ENCODE measurements around the gene THAP4. TPM values are rescaled to one million over a fixed set of nuclear protein-coding genes. Genes with fewer than 3 reads are reported as not detected.

THAP4 gene
- total RNA-seq, 1 donor from 2014 or later: 42.4 TPM

DNA sequence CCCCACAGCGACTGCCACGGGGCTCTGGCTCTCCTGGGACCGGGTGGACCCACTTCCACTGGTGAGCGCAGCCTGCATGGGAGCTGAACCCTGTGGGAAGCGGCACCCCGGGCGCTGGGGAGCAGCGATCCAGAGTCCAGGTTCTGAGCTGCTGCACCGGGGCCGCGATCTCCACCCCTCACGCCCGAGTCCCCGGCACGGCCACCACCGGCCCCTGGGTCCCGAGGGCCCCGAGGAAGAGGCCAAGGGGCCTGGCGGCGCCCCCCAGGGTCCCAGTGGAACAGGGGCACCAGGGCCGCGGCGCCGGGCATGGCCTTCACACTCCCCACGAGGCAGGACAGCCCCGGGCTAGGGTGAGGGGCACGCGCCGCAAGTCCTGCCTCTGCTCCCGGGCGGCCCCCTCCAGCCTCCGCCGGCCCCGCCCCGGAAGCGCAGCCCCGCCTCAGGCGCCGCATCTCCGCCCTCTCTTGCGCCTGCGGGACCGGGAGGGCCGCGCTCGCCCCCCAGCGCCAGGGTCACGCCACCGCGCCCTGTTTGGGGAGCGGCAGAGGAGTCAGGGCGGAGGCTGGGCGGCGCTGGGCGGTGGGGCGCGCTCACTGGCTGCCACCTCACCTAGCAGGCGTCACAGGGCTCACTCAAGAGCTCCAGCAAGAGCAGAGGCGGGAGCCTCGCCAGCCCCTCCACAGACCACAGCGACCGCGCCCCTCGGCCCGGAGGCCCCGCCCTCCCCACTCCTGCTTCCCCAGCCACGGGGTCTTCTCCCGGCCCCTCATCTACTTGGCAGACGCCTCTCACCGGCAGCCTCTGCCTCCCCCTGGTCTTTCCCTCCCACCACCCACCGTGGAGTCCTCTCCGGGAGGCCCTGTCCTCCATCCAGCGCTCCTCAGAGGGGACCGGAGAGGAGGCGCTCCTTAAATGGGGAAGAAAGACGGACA, 26.8 kb downstream of the THAP4 start:
- DNase-seq (ENCODE audit: low read depth): no peak
- peak overlapping the region; percentile 67 for H3K4me3 ChIP-seq (ENCODE audit: low read depth, low read length)
- TF ChIP-seq, protein P1, sequence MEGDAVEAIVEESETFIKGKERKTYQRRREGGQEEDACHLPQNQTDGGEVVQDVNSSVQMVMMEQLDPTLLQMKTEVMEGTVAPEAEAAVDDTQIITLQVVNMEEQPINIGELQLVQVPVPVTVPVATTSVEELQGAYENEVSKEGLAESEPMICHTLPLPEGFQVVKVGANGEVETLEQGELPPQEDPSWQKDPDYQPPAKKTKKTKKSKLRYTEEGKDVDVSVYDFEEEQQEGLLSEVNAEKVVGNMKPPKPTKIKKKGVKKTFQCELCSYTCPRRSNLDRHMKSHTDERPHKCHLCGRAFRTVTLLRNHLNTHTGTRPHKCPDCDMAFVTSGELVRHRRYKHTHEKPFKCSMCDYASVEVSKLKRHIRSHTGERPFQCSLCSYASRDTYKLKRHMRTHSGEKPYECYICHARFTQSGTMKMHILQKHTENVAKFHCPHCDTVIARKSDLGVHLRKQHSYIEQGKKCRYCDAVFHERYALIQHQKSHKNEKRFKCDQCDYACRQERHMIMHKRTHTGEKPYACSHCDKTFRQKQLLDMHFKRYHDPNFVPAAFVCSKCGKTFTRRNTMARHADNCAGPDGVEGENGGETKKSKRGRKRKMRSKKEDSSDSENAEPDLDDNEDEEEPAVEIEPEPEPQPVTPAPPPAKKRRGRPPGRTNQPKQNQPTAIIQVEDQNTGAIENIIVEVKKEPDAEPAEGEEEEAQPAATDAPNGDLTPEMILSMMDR (conservative IDR thresholded peaks at IDR 0.05; ENCODE audit: low read depth, low read length): peak; percentile 50

DNA sequence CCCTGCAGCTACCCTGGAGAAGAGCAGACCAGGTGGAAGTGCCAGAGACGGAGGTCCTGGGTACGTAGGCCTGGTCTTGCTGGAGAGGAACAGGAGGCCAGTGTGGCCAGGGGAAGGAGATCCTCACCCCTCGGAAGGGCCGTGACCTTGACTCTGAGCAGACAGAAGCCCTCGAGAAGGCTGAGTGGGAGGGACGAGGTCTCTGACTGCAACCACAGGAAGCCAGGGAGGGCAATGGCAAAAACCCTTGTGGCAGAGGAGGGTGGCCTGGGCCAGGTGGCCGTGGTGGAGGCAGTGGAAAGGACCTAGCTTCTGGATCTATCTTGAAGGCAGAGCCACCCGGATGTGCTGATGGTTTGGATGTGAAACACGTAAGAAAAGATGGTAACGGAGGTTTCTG, 28.1 kb downstream of the THAP4 start:
- DNase-seq (ENCODE audit: low read depth): no peak
- H3K4me3 ChIP-seq (ENCODE audit: low read depth, low read length): no peak overlapping the region
- TF ChIP-seq, protein P1 (conservative IDR thresholded peaks at IDR 0.05; ENCODE audit: low read depth, low read length): no peak

DNA sequence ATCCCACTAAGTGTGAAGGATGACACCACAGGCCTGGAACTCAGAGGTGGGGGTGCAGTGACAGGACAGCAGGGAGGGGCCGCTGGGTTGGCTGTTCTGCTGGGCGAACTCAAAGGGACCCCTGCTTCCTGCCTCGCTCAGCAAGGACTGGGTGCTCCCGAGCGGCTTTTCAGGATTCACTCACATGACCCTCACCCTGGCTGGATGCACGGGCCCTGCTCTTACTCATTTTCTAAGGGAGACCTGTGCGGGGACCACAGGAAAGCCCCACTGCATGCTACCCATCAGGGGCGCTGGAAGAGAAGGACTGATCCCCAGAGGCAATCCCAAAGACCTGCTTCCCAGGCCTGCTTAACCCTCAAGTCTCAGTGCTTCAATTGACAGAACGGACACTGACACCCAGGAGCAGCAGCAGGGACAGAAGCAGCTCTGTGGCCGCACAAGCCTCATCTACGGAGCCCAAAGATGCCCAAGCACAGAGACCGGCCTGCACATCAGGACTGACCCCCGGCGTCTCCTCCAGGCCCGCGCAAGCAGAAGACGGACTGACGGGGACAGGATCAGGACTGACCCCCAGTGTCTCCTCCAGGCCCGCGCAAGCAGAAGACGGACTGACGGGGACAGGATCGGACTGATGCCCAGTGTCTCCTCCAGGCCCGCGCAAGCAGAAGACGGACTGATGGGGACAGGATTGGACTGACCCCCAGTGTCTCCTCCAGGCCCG, 29.6 kb downstream of the THAP4 start:
- TF ChIP-seq, protein P1 (conservative IDR thresholded peaks at IDR 0.05; ENCODE audit: low read depth, low read length): no peak
- no peak for DNase-seq (ENCODE audit: low read depth)
- H3K4me3 ChIP-seq (ENCODE audit: low read depth, low read length): no peak overlapping the region

DNA sequence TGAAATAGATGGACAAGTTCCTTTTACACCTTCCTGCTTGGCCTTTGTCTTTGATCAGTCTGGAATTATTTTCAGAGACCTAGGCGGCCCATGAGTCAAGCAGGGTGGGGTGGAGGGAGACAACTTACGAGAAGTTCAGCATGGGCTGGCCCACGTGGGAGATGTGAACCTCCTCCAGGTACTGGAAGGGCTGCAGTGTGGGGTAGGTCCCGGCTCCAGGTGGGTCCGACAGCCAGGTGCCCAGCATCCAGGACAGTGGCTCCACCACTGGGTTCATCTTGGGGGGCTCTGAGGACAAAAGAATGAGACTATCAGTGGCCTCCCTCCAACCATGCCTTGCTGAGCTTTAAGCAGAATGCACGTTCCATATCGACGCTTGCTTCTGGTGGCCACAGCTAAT, 30.8 kb downstream of the THAP4 start:
- H3K4me3 ChIP-seq (ENCODE audit: low read depth, low read length): no peak overlapping the region
- TF ChIP-seq, protein P1 (conservative IDR thresholded peaks at IDR 0.05; ENCODE audit: low read depth, low read length): no peak
- DNase-seq (ENCODE audit: low read depth): no peak

DNA sequence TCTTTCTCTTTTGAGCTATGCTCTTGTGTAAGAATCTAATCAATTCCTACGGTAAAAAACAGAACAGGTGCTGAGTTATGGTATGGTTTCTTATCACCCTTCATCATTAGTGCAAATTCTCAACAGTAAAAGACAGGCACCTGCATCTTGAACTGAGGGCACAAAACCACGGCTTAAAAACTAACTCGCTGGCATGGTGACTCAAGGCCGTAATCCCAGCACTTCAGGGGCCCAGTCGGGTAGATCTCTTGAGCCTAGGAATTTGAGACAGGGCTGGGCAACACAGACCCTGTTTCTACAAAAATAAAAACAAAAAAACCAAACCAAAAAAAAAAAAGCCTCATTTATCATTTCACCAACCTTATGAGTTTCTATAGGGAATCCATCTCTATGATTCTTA, 33.3 kb downstream of the THAP4 start:
- no peak for DNase-seq (ENCODE audit: low read depth)
- H3K4me3 ChIP-seq (ENCODE audit: low read depth, low read length): no peak overlapping the region
- TF ChIP-seq, protein P1 (conservative IDR thresholded peaks at IDR 0.05; ENCODE audit: low read depth, low read length): no peak

DNA sequence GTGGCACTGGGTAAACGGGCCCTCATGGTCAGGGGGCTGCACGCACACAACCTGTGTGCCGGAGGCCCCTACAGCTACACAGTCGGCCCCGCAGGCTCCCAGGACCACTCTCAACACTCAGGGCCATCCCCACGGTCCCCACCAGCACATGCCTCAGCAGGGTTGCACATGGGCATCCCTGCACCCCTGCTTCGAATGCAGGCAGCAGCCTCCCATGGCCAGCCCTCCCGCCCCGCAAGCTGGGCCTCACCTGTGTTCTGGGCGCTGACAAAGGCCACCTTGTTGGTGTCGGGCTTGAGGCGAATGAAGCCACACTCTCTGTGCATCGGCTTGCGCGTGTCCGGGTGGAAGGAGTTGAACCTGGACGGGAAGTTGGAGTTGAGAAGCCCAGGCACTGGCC, 34.2 kb downstream of the THAP4 start:
- TF ChIP-seq, protein P1 (conservative IDR thresholded peaks at IDR 0.05; ENCODE audit: low read depth, low read length): no peak
- H3K4me3 ChIP-seq (ENCODE audit: low read depth, low read length): no peak overlapping the region
- DNase-seq (ENCODE audit: low read depth): no peak
